Suprapubic skin (tissue), 4 donors: ENCODE data around the gene MMD2.
"Not testable (repeated sequence)": the region's sequence is repeated elsewhere in the genome, so short reads cannot be mapped to it uniquely, and the experiment has no call there.

ENCODE experiments used
- EP300 ChIP-seq: sonication (generic); formaldehyde crosslinking; IDR thresholded peaks from one replicate; pipeline ENCODE4 v1.6.1; 2017; ENCODE audit warnings: antibody characterized with exemption
- POLR2A ChIP-seq, 2 donors: fragments of 450-650 bp; IDR thresholded peaks; one replicate each; pipeline ENCODE4 v1.6.1; 2017; ENCODE audit warnings: antibody characterized with exemption in 2 of 2, mild to moderate bottlenecking in 2 of 2, moderate library complexity in 2 of 2
- POLR2AphosphoS5 ChIP-seq, 3 donors: sonication (generic); formaldehyde crosslinking; IDR thresholded peaks; one replicate each; pipeline ENCODE4 v1.6.1; 2017; ENCODE audit warnings: antibody characterized with exemption in 3 of 3
- TF ChIP-seq, protein P1 (sequence below), 2 donors: fragments of 200-600 bp in 1 of 2; fragments of 450-650 bp in 1 of 2; sonication (generic) in 1 of 2; IDR thresholded peaks; one replicate each; pipeline ENCODE4 v1.5.1; 2016 to 2019; ENCODE audit warnings: antibody characterized with exemption in 2 of 2, mild to moderate bottlenecking in 1 of 2, moderate library complexity in 1 of 2

DNA sequence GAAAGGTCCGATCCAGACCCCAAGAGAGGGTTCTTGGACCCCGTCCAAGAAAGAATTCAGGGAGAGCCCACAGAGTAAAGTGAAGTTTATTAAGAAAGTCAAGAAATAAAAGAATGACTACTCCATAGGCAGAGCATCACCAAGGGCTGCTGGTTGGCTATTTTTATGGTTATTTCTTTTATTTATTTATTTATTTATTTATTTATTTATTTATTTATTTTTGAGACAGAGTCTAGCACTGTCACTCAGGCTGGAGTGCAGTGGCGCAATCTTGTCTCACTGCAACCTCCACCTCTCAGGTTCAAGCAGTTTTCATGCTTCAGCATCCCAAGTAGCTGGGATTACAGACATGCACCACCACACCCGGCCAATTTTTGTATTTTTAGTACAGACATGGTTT lies 65.8 kb downstream of the MMD2 start:
- TF ChIP-seq, protein P1, sequence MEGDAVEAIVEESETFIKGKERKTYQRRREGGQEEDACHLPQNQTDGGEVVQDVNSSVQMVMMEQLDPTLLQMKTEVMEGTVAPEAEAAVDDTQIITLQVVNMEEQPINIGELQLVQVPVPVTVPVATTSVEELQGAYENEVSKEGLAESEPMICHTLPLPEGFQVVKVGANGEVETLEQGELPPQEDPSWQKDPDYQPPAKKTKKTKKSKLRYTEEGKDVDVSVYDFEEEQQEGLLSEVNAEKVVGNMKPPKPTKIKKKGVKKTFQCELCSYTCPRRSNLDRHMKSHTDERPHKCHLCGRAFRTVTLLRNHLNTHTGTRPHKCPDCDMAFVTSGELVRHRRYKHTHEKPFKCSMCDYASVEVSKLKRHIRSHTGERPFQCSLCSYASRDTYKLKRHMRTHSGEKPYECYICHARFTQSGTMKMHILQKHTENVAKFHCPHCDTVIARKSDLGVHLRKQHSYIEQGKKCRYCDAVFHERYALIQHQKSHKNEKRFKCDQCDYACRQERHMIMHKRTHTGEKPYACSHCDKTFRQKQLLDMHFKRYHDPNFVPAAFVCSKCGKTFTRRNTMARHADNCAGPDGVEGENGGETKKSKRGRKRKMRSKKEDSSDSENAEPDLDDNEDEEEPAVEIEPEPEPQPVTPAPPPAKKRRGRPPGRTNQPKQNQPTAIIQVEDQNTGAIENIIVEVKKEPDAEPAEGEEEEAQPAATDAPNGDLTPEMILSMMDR (IDR thresholded peaks at IDR 0.05) = not testable (repeated sequence)
- not testable (repeated sequence) for TF ChIP-seq EP300; POLR2A (IDR thresholded peaks at IDR 0.05); POLR2AphosphoS5 (IDR thresholded peaks at IDR 0.05)
